HEK293T (cell line): ENCODE data around the gene IGF1.

Experiments used
- CTCF ChIA-PET: fragments of 350-600 bp; formaldehyde crosslinking; extraction: SDS; loops from one replicate; lab custom pipeline; 2021; ENCODE audit warnings: antibody characterized with exemption, inconsistent platforms; lab: Yijun Ruan, JAX
- POLR2A ChIA-PET: fragments of 350-600 bp; formaldehyde crosslinking; extraction: SDS; loops from one replicate; lab custom pipeline; 2020; ENCODE audit warnings: antibody characterized with exemption, inconsistent platforms; lab: Yijun Ruan, JAX
- DNase-seq: peaks from one replicate; pipeline ENCODE4 v3.0.0; 2012; ENCODE audit warnings: mixed read lengths; ENCODE audit errors: extremely low spot score
- ARNT ChIP-seq: fragments of 450-650 bp; IDR thresholded peaks from 2 replicates; pipeline ENCODE4 v1.6.1; 2017; ENCODE audit warnings: mild to moderate bottlenecking
- BHLHE40 ChIP-seq: fragments of 450-650 bp; IDR thresholded peaks from 2 replicates; pipeline ENCODE4 v1.6.1; 2016; ENCODE audit warnings: mild to moderate bottlenecking, moderate library complexity, borderline replicate concordance
- CTBP1 ChIP-seq: fragments of 450-650 bp; IDR thresholded peaks from 2 replicates; pipeline ENCODE4 v1.6.1; 2016; ENCODE audit warnings: borderline replicate concordance
- ELF4 ChIP-seq: fragments of 450-650 bp; IDR thresholded peaks from 2 replicates; pipeline ENCODE4 v1.6.1; 2017; ENCODE audit warnings: antibody characterized with exemption
- FOXA1 ChIP-seq: fragments of 450-650 bp; IDR thresholded peaks from 2 replicates; pipeline ENCODE4 v1.6.1; 2016; ENCODE audit warnings: mild to moderate bottlenecking
- FOXK2 ChIP-seq: fragments of 450-650 bp; IDR thresholded peaks from 2 replicates; pipeline ENCODE4 v1.6.1; 2016; ENCODE audit warnings: mild to moderate bottlenecking
- FOXM1 ChIP-seq: fragments of 450-650 bp; IDR thresholded peaks from 2 replicates; pipeline ENCODE4 v1.6.1; 2017; ENCODE audit warnings: mild to moderate bottlenecking, borderline replicate concordance
- HDGF ChIP-seq: fragments of 450-650 bp; IDR thresholded peaks from 2 replicates; pipeline ENCODE4 v1.6.1; 2017; ENCODE audit warnings: antibody characterized with exemption, borderline replicate concordance
- L3MBTL2 ChIP-seq: fragments of 450-650 bp; conservative IDR thresholded peaks from 2 replicates; pipeline ENCODE4 v1.6.1; 2016; ENCODE audit warnings: mild to moderate bottlenecking
- LEF1 ChIP-seq: fragments of 450-650 bp; IDR thresholded peaks from 2 replicates; pipeline ENCODE4 v1.6.1; 2017; ENCODE audit warnings: mild to moderate bottlenecking, borderline replicate concordance
- NFRKB ChIP-seq: fragments of 450-650 bp; IDR thresholded peaks from 2 replicates; pipeline ENCODE4 v1.6.1; 2016; ENCODE audit warnings: mild to moderate bottlenecking, moderate library complexity
- PKNOX1 ChIP-seq: fragments of 450-650 bp; IDR thresholded peaks from 2 replicates; pipeline ENCODE4 v1.6.1; 2016
- SP1 ChIP-seq: fragments of 450-650 bp; IDR thresholded peaks from 2 replicates; pipeline ENCODE4 v1.6.1; 2017
- SUZ12 ChIP-seq: fragments of 450-650 bp; IDR thresholded peaks from 2 replicates; pipeline ENCODE4 v1.6.1; 2016; ENCODE audit warnings: mild to moderate bottlenecking
- TARDBP ChIP-seq: fragments of 450-650 bp; IDR thresholded peaks from 2 replicates; pipeline ENCODE4 v1.6.1; 2016
- ZNF384 ChIP-seq: fragments of 450-650 bp; IDR thresholded peaks from 2 replicates; pipeline ENCODE4 v1.6.1; 2016

Gene IGF1

GRCh38 chr12:102372087-102372486 is 108.3 kb downstream of the IGF1 start:
- CTCF ChIA-PET: no interaction called here
- no peak for TF ChIP-seq ZNF384
- no peak for TF ChIP-seq SP1
- TF ChIP-seq FOXA1: no peak
- no peak for TF ChIP-seq NFRKB
- TF ChIP-seq CTBP1: no peak
- TF ChIP-seq PKNOX1: no peak
- TF ChIP-seq FOXM1: no peak
- no peak for TF ChIP-seq LEF1
- no peak for TF ChIP-seq ARNT
- TF ChIP-seq BHLHE40: no peak
- TF ChIP-seq HDGF: no peak
- TF ChIP-seq TARDBP: no peak
- TF ChIP-seq L3MBTL2: no peak
- TF ChIP-seq ELF4: no peak
- TF ChIP-seq FOXK2: no peak
- TF ChIP-seq SUZ12: no peak
- POLR2A ChIA-PET: no interaction called here
- no peak for DNase-seq

- no peak for DNase-seq
- ChIA-PET CTCF (no interaction called here), POLR2A (no interaction called here)
- TF ChIP-seq FOXM1 (no peak), LEF1 (no peak), ZNF384 (no peak), SUZ12 (no peak), ARNT (no peak), ELF4 (no peak), BHLHE40 (no peak), CTBP1 (no peak), FOXA1 (no peak), L3MBTL2 (no peak), NFRKB (no peak), HDGF (no peak), TARDBP (no peak), FOXK2 (no peak), PKNOX1 (no peak), SP1 (no peak)
These were observed 109.2 kb downstream of the IGF1 start for GRCh38 chr12:102371165-102371564.

GRCh38 chr12:102369876-102370275 is 110.5 kb downstream of the IGF1 start:
- ChIA-PET POLR2A (no interaction called here), CTCF (no interaction called here)
- DNase-seq: no peak
- TF ChIP-seq SP1: no peak
- TF ChIP-seq L3MBTL2: no peak
- TF ChIP-seq NFRKB: no peak
- TF ChIP-seq HDGF: no peak
- no peak for TF ChIP-seq FOXM1
- TF ChIP-seq TARDBP: no peak
- TF ChIP-seq ELF4: no peak
- no peak for TF ChIP-seq ZNF384
- no peak for TF ChIP-seq BHLHE40
- no peak for TF ChIP-seq LEF1

- no peak for DNase-seq
- POLR2A ChIA-PET: no interaction called here
- CTCF ChIA-PET: no interaction called here
- no peak for TF ChIP-seq FOXM1
- no peak for TF ChIP-seq SP1
- no peak for TF ChIP-seq FOXK2
- no peak for TF ChIP-seq HDGF
- no peak for TF ChIP-seq NFRKB
- TF ChIP-seq FOXA1: no peak
- TF ChIP-seq PKNOX1: no peak
- TF ChIP-seq SUZ12: no peak
- no peak for TF ChIP-seq BHLHE40
- no peak for TF ChIP-seq ARNT
These were observed 115.0 kb downstream of the IGF1 start for GRCh38 chr12:102365365-102365764.

GRCh38 chr12:102364709-102365108 is 115.7 kb downstream of the IGF1 start:
- ChIA-PET CTCF (no interaction called here), POLR2A (no interaction called here)
- no peak for DNase-seq
- TF ChIP-seq TARDBP (no peak), LEF1 (no peak), L3MBTL2 (no peak), ELF4 (no peak), SP1 (no peak), CTBP1 (no peak), ARNT (no peak), NFRKB (no peak), ZNF384 (no peak), FOXM1 (no peak), SUZ12 (no peak), FOXK2 (no peak), HDGF (no peak), PKNOX1 (no peak), FOXA1 (no peak), BHLHE40 (no peak)
